Epidermal melanocyte (primary cell): ENCODE measurements around the gene HIF3A.
"Not testable (repeated sequence)": the region's sequence is repeated elsewhere in the genome, so short reads cannot be mapped to it uniquely, and the experiment has no call there.

Source experiments
- DNase-seq: peaks from one replicate; pipeline ENCODE4 v3.0.0; 2011; ENCODE audit warnings: low spot score; ENCODE audit not compliant: insufficient read length

Gene HIF3A

DNA sequence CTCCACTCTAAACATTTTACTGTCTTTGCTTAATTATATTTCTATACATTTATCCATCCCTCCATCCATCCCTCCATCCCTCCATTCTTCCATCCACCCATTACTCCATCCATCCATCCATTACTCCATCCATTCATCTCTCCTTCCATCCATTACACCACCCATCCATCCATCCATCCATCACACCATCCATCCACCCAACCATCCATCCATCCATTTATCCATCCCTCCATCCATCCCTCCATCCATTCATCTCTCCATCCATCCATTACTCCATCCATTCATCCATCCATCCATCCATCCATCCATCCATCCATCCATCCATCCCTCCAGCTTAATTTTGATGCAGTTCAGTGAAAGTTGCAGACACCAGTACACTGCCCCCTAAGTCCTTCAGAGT, 5.0 kb upstream of the HIF3A start:
- no peak for DNase-seq

DNA sequence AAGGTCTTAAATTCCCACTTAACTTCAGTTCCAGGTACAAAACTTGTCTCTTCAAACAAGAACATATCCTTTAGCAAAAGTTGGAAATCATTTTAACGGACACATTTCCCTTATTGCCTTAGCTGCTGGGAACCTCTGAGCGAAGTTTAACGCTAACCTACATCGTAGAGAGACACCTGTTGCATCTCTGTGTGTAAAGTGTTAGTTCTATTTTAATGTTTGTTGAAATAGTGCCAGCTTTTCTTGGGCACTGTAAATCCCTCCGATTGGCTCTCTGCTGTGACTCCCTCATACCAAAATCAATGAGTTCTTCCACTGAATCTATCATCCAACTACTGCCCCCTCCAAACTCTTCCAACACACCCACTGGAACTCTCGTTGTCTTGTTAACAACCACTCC, 2.3 kb upstream of the HIF3A start:
- no peak for DNase-seq

DNA sequence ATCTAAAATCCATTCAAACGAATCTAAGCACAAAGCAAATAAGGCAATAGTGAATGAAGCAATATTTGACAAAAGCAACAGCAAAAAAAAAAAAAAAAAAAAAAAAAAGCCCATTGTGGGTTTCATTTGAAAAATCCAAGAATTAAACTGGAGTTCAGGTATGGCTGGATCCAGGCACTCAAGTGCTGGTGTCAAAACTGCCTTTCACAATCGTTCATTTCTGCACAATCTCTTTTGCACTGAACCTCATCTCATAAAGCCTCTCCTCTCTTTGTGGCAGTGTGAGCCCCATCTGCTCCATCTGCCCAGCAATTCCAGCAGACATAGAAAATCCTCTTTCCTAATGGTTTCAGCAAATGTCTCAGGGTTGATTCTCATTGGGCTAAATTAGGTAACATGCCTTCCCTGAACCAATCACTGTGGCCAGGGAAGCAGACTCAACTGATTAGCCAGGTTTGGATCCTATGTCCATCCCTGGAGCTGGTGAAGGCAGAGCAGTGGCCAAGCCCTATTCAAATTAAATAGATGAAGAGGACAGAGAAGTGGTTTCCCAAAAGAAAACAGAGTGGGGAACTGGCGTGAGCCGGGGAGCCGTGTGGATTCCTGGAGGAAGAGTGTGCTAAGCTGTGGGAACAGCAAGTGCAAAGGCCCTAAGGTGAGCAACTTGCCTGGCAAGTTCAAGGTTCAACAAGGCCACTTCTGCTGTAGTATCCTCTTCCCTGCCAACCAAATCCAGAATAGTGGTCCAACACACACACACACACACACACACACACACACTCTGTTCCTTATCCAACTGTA, 1.2 kb upstream of the HIF3A start:
- DNase-seq: no peak

DNA sequence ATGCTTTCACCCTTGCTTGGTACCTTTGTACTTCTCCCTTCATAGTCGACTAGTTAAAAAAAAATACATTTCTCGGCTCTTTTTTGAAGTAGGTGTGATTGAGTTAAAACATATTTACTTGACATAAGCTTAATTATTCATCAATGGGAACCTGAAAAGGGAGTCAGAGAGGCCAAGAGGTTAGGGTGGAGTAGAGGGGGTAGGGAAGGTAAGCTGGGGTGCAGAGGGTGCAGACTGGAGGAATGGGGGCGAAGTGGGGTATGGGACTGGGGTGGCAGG, 701 bp upstream of the HIF3A start:
- no peak for DNase-seq

DNA sequence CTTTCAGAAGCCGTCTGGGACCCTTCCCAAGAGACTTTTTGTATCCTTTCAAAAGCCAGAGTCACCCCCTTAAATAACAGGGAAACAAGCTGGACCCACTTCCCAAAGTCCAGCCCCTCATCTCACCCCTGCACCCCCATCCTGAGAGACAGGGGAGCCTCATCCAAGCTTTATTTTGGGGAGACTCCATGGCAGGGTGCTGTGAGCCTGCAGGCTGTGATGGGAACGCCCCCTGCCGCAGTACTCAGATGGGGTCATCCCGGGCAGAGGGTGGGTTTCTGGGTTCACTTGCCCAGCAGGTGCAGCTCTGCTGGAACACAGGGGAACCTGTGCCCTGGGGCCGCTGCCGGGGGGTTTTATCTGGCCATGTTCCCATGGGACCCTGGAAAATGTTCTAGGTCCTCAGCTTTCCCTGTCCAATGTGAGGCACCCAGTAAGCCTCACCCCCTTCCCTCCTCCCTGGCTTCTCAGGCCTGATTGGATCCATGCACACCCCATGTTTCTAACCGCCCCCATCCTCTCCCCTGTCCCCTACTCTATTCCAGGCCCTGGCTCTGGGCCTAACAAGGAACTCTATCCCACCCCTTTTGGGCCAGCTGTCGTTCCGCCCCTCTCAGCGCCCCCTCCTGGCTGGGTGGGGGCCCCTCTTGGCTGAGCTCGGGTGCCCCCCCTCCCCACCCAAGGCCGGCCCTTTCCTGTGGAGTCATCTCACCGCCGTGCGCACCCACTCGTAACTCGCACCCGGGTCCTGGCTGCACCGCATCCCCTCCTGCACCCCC, 1.0 kb downstream of the HIF3A start:
- DNase-seq: no peak

DNA sequence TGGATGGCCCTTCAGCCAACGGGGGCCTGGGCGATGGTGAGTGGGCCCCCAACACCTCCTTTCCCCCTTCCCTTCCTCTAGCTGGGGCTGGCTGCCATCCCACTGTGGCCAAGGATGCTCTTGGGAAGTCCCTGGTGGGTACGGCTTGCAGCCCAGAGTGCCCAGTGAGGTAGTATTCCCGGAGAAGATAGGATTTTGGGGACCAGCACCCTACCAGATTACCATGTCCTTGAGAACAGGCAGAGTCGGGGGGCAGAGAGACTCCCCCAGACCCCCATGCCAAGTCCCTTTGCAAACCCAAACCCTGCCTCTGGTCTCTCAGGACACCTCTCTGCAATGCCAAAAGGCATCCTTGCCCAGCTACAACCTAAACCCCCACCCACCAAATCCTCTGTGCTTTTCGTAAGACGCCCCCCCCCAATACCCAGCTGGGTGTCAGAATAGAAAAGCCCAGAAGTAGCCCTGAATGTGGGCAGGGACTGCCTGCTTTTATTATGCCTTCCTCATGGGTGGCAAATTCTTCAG, 1.7 kb downstream of the HIF3A start:
- no peak for DNase-seq

DNA sequence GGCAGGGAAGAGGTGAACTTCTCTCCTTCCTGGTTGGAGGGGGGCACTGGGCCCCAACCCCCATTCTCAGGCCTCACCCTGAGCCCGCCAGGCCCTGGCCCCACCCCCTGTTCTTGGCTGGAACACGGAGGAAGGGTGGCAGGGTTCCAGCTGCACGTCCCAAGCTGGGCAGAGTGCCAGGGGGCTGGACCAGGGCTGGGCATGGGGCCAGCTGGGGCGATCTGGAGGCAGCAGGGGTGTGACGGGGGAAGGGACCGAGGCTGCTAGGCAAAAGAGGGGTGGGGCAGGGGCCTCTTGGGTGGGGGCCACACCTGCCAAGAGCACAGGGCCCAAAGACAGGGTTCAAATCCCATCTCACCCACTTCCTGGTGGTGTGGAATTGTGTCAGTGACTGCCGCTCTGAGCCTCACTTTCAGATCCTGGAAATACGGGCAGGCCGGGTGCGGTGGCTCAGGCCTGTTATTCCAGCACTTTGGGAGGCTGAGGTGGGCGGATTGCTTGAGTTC, 2.2 kb downstream of the HIF3A start:
- DNase-seq: peak; percentile 94

DNA sequence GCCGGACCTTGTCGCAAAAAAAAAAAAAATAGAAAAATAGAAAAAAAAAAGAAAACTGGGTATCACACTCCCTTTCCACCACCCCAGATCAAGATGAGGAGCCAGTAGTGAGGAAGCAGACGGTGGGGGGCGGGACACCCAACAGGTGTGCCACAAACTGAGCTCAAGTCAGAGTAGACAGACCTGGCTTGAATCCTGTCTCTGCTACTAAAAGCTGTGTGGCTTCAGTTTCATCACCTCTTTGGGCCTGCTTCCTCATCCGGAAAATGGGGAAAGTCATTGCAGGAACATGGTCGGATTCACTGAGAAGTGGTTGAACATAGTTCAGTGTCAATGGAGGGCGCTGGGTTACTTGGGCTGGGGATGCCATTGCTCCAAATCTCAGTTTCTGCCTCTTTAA, 2.9 kb downstream of the HIF3A start:
- DNase-seq: no peak

DNA sequence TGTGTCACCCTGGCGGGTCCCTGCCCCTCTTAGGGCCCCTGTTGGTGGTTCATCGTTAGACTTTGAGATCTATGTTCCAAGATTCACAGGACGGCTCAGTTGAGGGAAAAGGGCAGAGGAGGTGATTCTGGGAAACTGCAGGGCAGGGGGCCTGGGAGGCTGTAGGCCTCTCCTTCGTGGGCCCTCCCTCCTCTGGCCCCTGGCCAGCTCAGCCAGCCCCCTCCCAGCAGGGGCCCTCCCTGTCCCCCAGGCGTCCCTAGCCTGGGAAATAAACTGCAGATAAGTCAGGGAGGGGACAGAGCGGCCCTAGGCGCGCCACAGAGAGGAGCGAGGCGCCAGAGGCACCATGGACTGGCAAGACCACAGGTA, 6.5 kb downstream of the HIF3A start:
- DNase-seq: no peak

DNA sequence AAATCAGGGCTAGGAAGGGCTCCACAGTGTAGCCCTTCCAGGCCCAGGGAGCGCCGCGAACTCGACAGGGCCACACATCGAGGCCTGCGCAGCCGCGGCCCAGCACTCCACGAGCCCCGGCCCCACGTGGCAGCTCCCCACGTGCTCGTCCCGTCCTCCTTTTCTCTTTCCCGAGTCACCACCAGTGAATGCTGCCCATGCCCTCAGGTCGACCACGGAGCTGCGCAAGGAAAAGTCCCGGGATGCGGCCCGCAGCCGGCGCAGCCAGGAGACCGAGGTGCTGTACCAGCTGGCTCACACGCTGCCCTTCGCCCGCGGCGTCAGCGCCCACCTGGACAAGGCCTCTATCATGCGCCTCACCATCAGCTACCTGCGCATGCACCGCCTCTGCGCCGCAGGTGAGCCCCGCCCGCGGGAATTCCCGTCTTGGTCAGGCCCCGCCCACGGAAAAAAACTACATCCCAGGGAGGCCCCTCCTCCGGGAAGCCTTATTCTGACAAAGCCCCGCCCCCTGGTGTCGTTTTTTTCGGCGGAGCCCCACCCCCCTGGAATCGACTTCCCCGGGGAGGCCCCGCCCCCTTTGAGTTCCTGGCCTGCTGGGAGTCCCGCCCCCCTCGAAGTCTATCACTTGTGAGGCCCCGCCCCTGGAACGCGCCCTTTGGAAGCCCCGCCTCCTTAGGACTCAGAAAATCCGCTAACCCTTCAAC, 7.0 kb downstream of the HIF3A start:
- no peak for DNase-seq

DNA sequence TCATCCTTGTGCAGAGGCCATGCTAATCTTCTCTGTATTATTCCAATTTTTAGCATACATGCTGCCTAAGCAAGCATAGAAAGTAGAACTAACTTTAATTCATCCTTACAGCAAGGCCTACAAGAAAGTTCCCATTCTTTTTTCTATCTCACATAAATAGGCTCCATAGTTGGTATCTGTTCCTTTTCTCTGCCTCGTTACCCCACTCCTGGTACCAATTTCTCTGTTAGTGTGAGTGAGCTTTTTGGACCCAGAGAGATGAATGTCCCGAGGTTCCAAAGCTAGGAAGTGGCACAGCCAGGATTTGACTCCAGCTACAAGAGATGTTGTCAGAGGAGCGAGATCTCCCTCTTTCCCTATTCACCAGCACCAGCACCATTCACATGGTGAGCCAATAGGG, 9.7 kb downstream of the HIF3A start:
- no peak for DNase-seq

DNA sequence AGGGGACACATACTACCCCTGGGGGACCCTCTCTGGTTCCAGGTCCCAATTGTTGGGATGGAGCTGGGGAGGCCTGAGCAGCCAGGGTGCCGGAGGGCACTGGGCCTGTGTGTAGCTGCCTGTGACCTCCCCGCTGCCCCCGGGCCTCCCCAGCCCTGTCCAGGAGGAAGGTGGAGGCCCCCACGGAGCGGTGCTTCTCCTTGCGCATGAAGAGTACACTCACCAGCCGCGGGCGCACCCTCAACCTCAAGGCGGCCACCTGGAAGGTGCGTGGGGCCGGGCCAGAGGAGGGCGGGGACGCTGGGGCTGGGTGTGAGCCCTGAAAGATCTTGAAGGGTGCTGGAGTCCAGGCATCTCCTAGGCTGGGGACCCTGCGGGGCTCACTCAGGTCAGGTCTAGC, 11.7 kb downstream of the HIF3A start:
- DNase-seq: no peak

DNA sequence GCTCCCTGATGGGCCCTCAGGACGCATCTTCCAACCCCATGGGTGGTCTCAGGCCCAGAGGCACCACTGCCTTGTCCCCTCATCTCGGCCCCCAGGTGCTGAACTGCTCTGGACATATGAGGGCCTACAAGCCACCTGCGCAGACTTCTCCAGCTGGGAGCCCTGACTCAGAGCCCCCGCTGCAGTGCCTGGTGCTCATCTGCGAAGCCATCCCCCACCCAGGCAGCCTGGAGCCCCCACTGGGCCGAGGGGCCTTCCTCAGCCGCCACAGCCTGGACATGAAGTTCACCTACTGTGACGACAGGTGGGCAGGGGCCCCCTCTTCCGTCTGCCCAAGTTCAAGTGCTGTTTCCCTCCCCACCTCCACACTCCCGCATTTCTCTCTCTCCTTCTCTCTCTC, 12.2 kb downstream of the HIF3A start:
- no peak for DNase-seq

DNA sequence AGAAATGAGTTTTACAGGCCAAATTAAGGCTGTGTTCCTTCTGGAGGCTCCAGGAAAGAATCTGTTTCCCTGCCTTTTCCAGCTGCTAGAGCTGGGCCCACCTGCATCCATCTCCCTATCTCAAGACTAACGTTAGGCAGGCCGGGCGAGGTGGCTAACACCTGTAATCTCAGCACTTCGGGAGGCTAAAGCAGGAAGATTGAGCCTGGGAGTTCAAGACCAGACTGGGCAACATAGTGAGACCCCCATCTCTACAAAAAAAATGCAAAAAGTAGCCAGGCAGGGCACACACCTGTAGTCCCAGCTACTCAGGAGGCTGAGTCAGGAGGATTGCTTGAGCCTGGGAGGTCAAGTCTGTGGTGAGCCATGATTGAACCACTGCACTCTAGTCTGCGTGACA, 14.6 kb downstream of the HIF3A start:
- DNase-seq: no peak

DNA sequence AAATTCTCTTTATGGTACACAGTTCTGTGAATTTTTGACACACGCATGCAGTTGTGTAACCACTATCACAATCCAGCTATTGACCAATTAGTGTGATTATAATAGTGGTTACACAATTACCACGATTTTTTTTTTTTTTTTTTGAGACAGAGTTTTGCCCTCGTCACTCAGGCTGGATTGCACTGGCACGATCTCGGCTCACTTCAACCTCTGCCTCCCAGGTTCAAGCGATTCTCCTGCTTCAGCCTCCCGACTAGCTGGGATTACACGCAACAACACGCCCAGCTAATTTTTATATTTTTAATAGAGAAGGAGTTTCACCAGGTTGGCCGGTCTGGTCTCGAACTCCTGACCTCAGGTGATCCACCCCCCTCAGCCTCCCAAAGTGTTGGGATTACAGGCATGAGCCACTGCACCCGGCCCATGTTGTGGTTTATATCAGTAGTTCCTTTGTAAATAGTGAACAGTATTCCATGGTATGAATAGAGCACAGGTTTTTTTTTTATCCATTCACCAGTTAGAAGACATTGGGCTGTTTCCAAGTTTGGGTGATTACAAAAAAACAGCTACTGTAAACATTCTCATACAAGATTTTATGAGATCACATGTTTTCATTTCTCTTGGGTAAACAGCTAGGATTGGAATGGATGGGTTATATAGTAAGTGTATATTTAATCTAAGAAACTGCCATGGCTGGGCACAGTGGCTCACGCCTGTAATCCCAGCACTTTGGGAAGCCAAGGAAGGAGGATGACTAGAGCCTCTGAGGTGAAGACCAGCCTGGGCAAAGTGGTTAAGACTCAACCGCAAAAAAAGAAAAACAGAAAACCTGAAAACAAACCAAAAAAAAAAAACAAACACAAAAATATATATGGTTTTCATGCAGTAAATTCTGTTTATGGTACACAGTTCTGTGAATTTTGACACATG, 17.0 kb downstream of the HIF3A start:
- DNase-seq: not testable (repeated sequence)

DNA sequence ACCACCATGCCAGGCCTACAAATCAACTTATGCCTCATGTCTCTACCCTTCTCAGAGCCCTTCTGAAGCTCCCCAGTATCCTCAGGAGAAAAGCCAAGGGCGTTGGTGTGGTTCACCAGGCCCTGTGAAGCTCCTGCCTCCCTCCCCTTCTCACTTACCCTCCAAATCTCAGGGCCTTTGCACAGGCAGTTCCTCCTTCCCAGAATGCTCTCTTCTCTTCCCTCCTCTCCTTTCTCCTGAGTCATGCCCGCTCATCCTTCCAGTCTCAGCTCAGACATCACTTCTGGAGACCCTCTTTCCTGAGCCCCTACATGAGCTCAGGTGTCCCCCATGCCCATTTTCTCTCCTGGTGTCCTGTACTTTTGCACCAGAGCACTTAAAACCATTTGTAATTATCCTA, 20.5 kb downstream of the HIF3A start:
- no peak for DNase-seq

DNA sequence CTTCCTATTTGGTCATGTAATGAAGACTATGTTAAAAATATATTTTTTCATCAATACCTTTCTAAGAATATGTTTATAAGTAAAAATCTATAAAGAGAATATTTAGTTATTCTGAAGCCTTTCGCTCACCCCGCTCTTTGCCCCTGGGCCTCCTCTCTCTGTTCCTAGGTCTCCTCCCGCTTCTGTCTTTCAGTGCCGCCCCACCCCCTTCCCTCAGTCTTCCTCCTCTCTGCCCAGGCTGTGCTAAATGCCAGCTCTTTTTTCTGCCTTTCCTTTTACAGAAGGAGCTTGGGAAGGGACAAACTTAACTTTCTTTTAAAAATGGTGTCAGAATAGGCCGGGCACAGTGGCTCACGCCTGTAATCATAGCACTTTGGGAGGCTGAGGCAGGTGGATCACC, 22.8 kb downstream of the HIF3A start:
- no peak for DNase-seq

DNA sequence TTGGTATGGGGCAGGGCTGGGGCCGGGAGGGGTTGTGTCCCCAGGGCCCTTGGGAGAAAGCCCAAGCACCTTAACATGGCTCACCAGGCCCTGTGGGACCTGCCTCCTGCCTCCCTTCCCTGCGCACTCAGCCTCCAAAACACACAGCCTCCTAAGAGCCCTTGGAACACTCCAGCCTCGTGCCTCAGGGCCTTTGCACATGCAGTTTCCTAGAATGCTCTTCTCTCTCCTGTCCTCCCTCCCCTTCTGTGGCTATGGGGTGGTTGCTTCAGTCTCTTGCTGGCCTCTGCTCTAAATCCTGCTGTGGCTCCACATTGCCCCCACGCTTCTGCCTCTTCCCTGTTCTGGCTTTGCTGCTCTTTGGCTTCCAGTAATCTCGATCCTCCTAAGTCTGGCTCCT, 23.7 kb downstream of the HIF3A start:
- DNase-seq: no peak

DNA sequence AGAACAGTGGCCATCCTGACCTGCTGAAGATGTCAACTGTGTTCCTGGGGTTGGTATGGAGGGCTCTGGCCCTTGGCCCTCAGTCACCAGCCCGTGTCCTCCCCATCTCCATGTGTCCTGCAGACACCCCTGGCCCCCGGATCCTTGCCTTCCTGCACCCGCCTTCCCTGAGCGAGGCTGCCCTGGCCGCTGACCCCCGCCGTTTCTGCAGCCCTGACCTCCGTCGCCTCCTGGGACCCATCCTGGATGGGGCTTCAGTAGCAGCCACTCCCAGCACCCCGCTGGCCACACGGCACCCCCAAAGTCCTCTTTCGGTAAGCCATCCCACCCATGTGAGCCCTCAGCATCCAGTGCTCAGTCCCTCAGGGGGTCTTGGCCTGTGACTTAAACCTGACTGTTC, 24.8 kb downstream of the HIF3A start:
- no peak for DNase-seq

DNA sequence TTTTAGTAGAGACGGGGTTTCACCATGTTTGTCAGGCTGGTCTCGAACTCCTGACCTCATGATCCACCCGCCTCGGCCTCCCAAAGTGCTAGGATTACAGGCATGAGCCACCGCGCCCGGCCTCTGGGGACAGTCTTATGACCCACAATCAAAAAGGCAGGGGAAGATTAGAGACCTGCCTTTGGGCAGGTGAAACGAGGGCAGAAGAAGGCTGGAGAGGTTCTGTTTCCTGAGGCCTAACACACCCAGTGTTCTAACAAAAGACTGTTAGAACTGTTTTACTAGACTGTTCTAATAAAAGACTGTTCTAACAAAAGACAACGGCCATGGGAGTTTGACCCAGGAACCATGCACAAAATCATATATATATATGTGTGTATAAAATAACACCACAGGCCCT, 26.4 kb downstream of the HIF3A start:
- DNase-seq: not testable (repeated sequence)

DNA sequence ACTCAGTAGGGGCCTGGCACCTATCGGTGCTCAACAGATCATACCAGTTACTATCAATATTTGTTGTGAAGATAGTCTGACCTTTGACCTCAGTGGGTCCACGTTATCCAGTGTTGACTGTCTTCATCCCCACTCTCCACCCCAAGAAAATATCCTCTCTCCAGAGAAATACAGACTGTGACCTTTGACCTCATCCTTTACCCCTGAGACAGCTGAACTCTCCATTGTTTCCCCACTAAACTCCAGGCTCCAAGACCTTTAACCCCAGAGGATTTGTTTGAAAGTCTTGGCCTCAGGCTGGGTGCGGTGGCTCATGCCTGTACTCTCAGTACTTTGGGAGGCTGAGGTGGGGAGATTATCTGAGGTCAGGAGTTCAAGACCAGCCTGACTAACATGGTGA, 27.4 kb downstream of the HIF3A start:
- no peak for DNase-seq
